Mucosa of rectum (tissue), 2 donors: ENCODE results near the gene HOXA1.

Source experiments
- H3K27ac ChIP-seq, 2 donors: one replicate each; pipeline ENCODE4 v1.7.0; 2013; ENCODE audit warnings: inconsistent platforms in 2 of 2, low read depth in 2 of 2, low read length in 2 of 2
- H3K27me3 ChIP-seq, 2 donors: one replicate each; pipeline ENCODE4 v1.7.0; 2013; ENCODE audit warnings: low read length in 2 of 2; ENCODE audit not compliant: control insufficient read depth in 2 of 2, insufficient read depth in 2 of 2
- H3K36me3 ChIP-seq, 2 donors: one replicate each; pipeline ENCODE4 v1.7.0; 2013; ENCODE audit warnings: low read length in 2 of 2; ENCODE audit not compliant: control insufficient read depth in 2 of 2, insufficient read depth in 2 of 2
- H3K4me1 ChIP-seq, 2 donors: one replicate each; pipeline ENCODE4 v1.7.0; 2013; ENCODE audit warnings: low read length in 2 of 2, mild to moderate bottlenecking in 1 of 2; ENCODE audit not compliant: control insufficient read depth in 2 of 2, insufficient read depth in 2 of 2
- H3K4me3 ChIP-seq, 2 donors: one replicate each; pipeline ENCODE4 v1.7.0; 2013; ENCODE audit warnings: low read length in 2 of 2
- H3K9ac ChIP-seq, 2 donors: one replicate each; pipeline ENCODE4 v1.7.0; 2013; ENCODE audit warnings: low read length in 2 of 2, low read depth in 1 of 2, mild to moderate bottlenecking in 1 of 2
- H3K9me3 ChIP-seq, 2 donors: one replicate each; pipeline ENCODE4 v1.7.0; 2013; ENCODE audit warnings: low read length in 2 of 2; ENCODE audit not compliant: control insufficient read depth in 2 of 2
- donor health status: healthy.
- donor health status: Normal muscosa, but diverticular disease.

Gene HOXA1

DNA sequence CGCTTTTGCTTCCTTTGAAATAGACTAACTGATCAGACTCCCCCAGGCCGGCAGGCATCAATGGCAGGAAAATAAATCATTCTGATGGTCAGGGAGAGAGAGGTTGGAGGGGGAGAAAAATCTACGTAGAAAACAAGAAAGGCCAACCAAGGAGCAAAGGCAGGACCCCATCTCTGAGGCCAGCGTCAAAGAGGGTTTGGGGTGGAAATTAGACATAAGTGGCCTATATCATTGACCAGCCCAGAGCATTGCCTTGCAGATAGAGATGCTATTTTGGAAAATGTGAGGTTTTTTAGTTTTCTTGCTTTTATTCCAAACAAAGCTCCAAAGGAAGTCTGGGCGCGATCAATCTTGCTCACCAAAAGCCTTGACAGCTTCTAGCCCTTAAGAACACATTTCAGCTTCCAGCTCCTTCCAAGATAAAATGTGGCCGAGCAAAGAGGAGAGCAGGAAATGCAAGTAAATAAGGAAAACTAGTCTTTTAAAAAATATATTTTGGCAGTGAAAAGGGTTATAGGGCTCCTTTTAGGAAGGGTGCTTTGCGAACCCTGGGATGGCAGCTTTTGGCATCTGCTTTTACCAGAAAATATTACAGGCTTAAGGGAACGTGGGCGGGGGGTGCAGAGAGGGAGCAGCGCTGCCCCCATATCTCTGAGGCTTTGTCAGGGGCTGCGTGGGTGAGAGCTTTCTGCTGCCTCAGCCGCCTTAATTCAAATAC, 8.7 kb upstream of the HOXA1 start:
- Histone ChIP-seq H3K36me3 (peaks cover 0 to 6% of the 10 kb centered on the region in 2 donors), H3K27ac (peak overlapping the region; percentile 87 to 96), H3K27me3 (no peaks in the 10 kb centered on the region), H3K4me1 (peaks cover 26 to 53% of the 10 kb centered on the region in 2 donors), H3K9me3 (no peaks in the 10 kb centered on the region), H3K9ac (peak overlapping the region in 1 of 2 donors; percentile 79), H3K4me3 (no peak overlapping the region)

DNA sequence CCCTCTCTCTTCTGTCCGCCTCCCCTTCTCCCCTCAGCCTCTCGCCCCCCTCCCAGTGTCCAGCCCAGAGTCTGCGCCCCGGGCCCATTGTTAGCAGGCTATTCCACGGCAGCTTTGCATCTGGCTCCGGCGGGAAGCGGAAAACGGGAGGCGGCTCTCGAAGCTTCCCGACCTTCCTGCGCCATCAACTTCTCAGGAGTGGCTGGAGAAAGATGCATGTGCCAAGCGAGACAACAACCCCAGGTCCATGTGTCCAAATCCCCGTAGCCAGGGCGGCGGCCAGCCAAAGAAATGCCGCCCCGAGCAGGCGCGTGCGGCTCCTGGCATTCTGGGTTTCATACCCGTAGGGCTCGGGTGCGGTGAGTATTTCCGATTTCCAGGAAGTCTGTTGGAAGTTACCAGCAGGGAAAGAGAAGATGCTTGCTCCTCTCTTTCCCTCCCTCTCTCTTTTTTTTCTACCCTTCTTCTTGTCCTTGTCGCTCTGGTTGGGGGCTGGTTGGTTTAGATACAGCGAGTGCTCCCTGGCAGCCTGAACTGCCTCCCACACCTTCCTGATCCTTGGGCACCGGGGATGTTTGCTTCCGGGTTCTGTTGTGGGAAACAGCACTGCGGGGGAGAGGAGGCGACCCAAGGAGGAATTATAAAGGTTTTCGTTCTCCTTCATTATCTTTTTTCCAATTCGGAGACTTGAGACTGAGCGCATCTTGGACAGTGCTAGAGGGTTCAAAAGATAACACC, 7.9 kb upstream of the HOXA1 start:
- H3K9ac ChIP-seq = peak overlapping the region; percentile 72 to 79
- H3K9me3 ChIP-seq = no peaks in the 10 kb centered on the region
- H3K27me3 ChIP-seq = no peaks in the 10 kb centered on the region

DNA sequence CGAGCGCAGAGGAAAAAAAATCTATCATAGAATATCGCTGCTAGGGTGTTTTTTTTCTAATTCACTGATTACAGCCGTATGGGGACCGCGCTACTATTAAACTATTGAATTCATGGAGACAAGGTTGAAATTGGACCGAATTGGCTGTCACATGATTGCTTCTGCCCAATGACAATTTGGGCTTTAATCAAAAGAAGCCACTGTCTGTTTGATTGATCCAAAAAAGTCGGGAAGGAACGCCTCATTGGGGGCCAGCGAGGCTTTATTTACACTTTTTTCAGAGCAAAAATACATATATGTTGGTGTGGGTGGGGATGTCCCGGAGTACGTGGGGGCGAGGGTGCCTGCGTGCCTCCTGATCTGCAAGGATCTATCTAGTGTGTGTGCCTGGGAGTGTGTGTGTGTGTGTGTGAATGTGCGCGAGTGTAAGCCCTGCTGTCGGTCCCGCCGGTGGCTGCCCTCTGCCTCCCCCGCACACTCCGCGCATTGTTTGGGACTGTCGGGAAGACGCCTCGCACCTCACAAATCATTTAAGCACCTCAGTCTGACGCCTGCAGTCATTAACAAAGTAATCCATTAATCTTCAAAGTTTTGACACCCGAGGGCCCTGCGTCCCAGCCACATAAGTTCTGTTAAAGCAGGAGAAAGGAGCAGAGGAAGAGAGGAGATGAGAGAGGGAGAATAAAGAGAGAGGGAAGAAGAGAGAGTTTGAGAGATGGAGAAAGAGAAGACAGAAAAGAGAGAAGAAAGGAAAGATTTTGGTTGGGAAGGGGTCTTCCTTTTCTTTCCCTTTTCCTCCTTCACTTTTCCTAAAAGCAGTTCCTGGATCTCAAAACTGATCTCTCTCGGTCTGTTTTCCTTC, 7.0 kb upstream of the HOXA1 start, which contains the start of gene HOXA2:
Gene HOXA2 (minus strand): TSS at position 103 of the 862 bp plus-strand sequence. CDS start 183 bp downstream, outside the sequence.
- Histone ChIP-seq H3K9ac (peak within 1 kb of the TSS; percentile 72 to 79), H3K9me3 (no peaks in the 10 kb centered on the region), H3K27ac (peak within 1 kb of the TSS; percentile 87 to 96), H3K36me3 (peaks cover 0 to 6% of the 10 kb centered on the region in 2 donors), H3K27me3 (no peaks in the 10 kb centered on the region), H3K4me1 (peaks cover 20 to 52% of the 10 kb centered on the region in 2 donors), H3K4me3 (peak within 1 kb of the TSS; percentile 68 to 71)

More for the DNA sequence above, 7.9 kb upstream of the HOXA1 start:
- Histone ChIP-seq H3K4me1 (peaks cover 21 to 52% of the 10 kb centered on the region in 2 donors), H3K4me3 (peak overlapping the region; percentile 68 to 71), H3K27ac (peak overlapping the region; percentile 87 to 96), H3K36me3 (peaks cover 0 to 6% of the 10 kb centered on the region in 2 donors)

DNA sequence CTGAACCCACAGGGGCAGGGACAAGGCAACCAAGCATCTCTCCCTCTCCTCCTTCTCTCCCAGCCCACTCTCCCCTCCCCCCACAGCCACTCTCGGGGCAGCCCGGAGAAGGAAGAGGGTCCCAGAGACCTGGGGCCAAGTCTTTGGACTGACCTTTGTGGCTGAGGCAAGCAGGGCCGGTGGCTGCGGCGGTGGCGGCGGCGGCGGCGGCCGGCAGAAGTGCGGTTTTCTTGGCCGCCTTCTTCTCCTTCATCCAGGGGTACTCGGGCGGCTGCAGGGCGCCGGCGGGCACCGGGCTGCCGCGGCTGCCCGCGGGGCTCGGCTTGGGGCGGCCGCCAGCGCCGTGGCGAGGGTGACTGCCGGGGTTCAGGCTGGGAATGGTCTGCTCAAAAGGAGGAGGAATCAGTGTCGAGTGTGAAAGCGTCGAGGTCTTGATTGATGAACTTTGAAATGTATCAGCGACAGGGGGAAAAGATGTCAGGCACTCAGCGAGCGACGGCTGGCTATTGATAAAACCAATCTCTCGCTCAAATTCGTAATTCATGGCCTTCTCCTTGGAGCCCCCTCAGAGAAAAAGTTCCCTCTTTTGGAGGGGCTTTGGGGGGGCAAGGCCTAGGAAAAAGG, 6.3 kb upstream of the HOXA1 start:
- Histone ChIP-seq H3K4me1 (peaks cover 24 to 57% of the 10 kb centered on the region in 2 donors), H3K4me3 (peak overlapping the region; percentile 68 to 71), H3K9ac (peak overlapping the region; percentile 72 to 79), H3K27ac (peak overlapping the region; percentile 87 to 96), H3K36me3 (peaks cover 0 to 6% of the 10 kb centered on the region in 2 donors), H3K27me3 (no peaks in the 10 kb centered on the region), H3K9me3 (no peaks in the 10 kb centered on the region)

DNA sequence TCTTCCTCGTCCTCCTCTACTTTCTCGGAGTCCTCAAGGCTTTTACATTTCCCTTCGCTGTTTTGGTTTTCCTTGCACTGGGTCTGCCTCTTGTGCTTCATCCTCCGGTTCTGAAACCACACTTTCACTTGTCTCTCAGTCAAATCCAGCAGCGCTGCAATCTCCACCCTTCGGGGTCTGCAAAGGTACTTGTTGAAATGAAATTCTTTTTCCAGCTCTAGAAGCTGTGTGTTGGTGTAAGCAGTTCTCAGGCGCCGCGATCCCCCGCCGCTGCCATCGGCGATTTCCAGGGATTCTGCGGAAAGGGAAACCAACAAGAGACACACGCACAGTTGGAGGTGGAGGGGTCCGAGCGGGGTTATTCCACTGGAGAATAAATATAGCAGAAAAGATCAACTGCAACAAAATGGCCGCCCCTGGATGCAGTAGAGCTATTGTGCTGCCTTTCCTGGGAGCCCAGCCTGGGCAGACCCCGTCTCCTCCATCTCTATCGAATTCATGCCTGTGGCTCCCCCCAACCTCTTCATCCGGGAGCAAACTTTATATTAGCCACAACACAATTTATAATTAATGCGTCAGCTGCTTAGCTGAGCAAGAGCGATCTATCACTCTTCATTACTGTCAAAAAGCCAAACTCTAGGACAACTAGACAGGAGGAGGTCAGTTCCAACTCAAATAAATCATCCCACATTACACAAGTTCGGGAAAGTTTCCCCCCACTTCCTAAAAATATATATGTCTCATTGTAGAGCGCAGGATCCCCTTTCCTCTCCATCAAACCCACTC, 5.6 kb upstream of the HOXA1 start:
- Histone ChIP-seq H3K36me3 (peaks cover 0 to 6% of the 10 kb centered on the region in 2 donors), H3K9me3 (no peaks in the 10 kb centered on the region), H3K27me3 (no peaks in the 10 kb centered on the region), H3K27ac (peak overlapping the region; percentile 87 to 96), H3K9ac (peak overlapping the region; percentile 42 to 79), H3K4me1 (peaks cover 20 to 55% of the 10 kb centered on the region in 2 donors), H3K4me3 (peak overlapping the region; percentile 68 to 71)

DNA sequence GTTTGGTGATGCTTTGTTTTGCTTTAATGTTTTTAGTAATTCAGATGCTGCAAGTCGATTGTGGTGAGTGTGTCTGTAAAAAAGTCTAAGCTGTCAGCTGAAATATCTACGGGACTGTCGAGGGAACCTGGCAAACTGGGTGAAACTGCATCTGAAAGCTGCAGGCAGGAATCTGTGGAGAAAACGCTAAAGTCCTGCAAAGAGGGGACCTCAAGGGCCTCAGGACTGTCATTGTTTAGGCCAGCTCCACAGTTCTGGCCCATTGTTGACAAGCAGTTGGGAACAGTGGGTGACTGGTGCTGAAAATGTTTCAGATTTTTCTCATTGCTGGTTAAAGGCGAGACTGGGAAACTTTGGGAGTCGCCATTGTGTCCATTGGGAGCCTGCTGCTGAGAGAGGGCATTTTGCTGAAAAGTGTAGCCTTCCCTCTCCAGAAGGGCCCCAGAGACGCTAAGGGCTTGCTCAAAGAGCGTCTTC, 4.9 kb upstream of the HOXA1 start:
- Histone ChIP-seq H3K4me3 (peak overlapping the region; percentile 68 to 71), H3K4me1 (peaks cover 20 to 50% of the 10 kb centered on the region in 2 donors), H3K27ac (peak overlapping the region; percentile 87 to 96), H3K9ac (peak overlapping the region; percentile 42 to 79), H3K27me3 (no peaks in the 10 kb centered on the region), H3K36me3 (peaks cover 0 to 6% of the 10 kb centered on the region in 2 donors), H3K9me3 (no peaks in the 10 kb centered on the region)

DNA sequence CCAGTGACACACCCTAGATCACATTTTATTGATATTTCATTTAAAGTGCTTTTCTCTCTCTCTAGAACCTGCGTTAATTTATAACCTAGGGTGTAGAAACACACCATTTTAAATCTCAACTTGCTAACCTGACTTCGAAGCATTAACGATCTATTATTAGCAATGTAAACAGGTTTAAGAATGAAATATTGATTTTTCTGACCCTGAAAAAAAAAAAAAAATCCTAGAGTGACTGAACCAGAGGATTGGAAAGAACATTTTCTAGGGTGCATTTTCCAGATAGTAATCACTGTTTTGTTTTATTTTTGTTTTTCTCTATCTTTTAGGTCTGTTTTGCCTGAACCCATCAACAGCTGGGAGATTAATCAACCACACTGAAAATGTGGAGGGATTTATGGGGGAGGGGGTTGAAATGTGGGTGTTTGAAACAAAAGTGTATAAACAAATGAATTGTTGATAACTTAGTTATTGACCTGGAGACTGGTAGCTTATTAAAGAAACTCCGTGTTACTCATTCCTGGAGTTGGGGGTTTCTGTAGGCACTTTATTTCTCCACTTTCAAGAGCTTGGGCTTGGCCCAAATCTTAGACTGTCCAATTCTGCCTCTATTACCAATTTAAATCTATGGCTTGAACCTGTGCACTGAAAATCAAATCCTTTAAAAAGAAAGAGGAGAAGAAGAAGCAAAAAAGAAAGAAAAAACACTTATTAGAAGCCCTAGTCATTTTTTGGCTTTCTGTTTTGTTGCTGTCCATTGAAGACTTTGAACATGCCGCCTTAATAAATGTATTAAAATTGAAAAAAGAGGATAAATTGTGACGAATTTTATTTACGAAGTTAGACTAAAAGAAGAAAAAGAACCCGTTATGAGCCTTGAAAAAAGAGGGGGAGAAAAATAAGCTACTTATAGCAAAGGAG, 3.9 kb upstream of the HOXA1 start:
- no peaks in the 10 kb centered on the region for H3K9me3 ChIP-seq
- peaks cover 0 to 6% of the 10 kb centered on the region in 2 donors for H3K36me3 ChIP-seq
- peak overlapping the region; percentile 71 to 93 for H3K4me3 ChIP-seq
- H3K4me1 ChIP-seq = peaks cover 26 to 56% of the 10 kb centered on the region in 2 donors
- peak overlapping the region; percentile 94 to 96 for H3K27ac ChIP-seq
- H3K9ac ChIP-seq = peak overlapping the region; percentile 92 to 96
- no peaks in the 10 kb centered on the region for H3K27me3 ChIP-seq
